ENCODE data around the gene CHRNA4.

DNA sequence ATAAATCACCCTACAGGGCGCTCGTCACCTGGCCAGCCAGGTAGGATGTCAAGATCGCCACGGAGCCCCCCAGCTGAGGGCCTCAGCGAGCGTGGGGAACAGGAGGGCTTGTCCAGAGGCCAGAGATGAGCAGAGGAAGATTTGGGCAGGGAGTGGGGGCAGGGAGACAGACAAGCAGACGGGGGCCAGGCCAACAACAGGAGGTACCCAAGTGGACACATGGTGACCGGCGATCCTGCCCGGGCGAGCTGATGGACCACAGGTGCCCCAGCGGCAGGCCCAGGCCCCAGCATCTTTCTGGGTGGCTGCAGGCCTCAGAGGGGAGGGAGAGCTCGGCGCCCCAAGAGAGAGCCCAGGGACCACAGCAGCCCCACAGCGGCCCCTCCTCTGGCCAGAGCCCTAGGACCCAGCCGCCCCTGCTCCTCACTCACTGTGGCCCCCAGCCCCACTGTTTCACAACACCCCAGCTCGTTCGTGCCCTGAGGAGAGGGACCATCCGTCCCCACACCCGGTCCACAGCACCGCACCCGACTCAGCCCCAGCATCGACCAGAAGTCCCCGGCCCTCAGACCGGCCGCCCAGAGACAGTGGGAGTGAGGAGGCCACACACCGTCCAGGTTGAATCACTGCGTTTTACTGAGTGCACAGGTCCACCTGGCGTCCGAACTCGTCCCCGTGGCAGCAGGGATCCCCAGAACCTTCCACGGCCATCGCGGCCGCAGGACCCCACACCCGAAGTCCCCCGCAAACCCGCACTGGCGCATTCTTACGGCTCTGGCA lies 38.6 kb upstream of the CHRNA4 start:
- TF ChIP-seq CTCF (IDR thresholded peaks at IDR 0.05) (no peak), POLR2A (IDR thresholded peaks at IDR 0.05) (no peak)
